Dermis blood vessel endothelial cell (primary cell): ENCODE data around the gene PPFIBP1. TPM values are rescaled to one million over a fixed set of nuclear protein-coding genes. Genes with fewer than 3 reads are reported as not detected.

Experiments
- DNase-seq: peaks from one replicate; pipeline ENCODE4 v3.0.0; 2010
- total RNA-seq: library from RNA; depleted of rRNA; stranded (reverse); fragments of >200 nt; gene quantifications from 2 replicates; pipeline ENCODE4 v1.2.3, GENCODE V29; 2014

Gene PPFIBP1
- 354 and 576 TPM in 2 replicates for total RNA-seq

DNA sequence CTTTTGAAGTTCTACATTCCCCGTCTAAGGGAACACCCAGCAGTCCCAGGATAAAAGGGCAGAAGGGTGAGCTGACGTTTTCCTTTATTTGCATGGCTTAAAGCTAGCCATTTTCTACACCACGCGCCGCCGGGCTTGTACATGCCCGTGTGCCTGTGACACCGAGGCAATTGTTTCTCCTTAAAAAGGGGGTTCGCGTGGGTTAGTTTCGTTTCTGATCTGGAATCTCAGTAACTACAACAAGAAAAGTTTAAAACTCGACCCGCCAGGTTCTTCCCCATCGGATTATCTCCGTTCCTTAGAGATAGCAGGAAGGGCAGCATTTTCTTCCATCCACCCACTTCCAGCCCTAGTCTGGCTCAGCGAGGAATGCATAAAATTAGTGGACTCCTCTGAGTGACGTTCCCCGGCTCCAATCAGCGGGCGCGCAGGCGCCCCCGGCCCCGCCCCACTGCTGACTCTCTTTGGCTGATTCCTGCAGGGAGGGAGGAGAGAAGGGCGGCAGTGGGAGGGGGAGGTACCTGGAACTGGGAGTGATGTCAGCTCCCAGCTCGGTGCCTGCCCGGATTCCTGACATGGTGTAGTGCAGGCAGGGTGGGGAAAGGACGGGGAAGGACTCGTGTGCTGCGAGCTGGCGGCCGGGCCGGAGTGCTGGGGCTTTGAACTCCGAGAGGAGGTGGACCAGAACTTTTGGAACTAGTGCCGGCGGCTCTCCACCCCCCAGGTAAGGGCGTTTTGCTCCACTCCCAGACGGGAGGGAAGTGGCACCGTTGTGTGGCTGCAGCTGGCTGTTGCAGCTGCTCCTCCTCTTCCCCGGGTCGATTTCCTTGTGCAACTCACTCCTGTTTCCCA, at the start of gene PPFIBP1:
Gene PPFIBP1, plus strand, starts transcription at position 565 of the 852 bp plus-strand sequence. CDS start 109,191 bp downstream, outside the sequence.
- DNase-seq, result peak; percentile 98

GRCh38 chr12:27474344-27474743, 49.7 kb upstream of the PPFIBP1 start:
- DNase-seq, result no peak

- no peak for DNase-seq
Observed at GRCh38 chr12:27477049-27477448, 47.0 kb upstream of the PPFIBP1 start.

DNA sequence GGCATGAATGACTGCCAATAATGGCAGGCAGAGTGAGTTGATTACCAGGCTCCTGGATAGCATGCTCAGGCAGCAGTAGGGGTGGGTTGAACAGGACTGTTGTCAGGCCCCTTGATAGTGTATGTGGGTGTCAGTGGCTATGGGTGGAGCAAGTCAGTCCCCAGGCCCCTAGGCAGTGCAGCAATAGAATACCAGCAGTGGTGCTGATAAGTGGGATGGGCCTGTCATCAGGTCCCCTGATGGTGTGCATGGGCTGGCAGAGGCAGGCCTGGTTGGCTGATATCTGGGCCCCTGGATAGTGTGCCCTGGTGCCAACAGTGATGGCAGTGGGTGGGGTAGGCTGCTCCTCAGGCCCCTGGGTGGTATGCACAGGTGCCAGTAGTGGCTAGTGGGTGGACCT, 45.1 kb upstream of the PPFIBP1 start:
- no peak for DNase-seq

DNA sequence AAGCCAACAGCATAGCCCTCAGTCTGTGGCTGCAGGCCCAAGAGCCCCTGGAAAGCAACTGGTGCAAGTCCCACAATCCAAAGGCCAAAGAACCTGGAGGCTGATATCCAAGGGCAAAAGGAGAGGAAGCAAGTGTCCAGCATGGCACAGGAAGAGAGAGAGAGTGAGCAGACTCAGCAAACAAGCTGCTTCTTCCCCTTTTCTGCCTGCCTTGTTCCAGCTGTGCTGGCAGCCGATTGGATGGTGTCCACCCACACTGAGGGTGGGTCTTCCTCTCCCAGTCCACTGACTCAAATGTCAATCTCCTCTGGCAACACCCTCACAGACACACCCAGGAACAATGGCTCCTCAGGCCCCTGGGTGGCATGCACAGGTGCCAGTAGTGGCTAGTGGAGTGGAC, 44.0 kb upstream of the PPFIBP1 start:
- no peak for DNase-seq

DNA sequence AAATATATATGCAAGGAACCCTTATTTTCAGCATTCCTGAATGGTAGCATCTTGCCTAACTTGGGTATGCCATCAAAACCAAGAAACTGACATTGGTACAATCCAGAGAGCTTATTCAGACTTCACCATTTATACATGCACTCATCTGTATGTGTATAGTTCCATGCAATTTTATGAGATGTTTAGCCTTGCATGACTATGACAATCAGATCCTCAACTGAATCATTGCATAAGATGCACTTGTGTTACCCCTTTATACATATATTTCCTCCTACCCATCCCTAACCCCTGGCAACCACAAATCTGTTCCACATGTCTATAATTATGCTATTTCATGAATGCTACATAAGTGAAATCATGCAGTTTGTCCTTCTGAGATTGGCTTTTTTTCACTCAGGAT, 37.0 kb upstream of the PPFIBP1 start:
- no peak for DNase-seq

DNA sequence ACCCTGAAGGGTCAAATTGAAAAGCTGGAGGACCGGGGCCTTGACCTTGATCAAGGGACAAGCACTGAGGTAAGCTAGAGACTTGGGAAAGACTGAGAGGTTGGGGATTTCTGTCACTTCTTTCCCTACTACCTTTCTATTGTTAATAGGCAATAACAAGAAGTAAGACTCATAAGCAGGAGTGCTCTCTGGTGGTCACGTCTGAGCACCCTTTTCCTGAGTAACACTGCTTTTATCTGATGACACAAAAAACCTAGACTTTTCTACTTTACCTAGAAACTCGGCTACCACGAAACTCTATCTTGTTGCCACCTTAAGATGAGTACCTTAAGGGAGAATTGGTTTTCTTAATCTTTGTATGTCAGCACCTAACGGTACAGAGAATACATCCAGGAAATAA, 35.5 kb upstream of the PPFIBP1 start:
- DNase-seq, result peak; percentile 17

DNA sequence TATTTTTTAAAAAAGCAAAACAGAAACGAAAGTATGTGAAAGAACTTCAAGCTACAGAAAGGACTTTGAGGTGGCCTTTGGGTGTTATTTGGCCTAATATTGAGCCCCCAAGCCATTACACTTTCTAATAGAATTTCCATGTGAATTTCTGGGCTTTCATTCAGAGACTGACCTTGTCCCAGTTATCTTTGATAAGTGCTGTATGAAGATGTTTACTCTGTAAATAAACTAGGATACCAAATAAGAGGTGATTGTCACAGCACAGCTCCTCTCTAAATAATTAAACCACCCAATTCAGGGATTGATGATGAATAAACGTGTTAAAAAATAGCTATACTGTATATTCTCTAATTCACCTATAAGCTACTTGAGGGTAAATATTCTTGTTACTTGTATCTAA, 32.8 kb upstream of the PPFIBP1 start:
- DNase-seq, result no peak

- DNase-seq, result no peak
Observed at GRCh38 chr12:27493260-27493940, 30.6 kb upstream of the PPFIBP1 start.

- DNase-seq, result no peak
Observed at GRCh38 chr12:27497446-27497845, 26.6 kb upstream of the PPFIBP1 start.

DNA sequence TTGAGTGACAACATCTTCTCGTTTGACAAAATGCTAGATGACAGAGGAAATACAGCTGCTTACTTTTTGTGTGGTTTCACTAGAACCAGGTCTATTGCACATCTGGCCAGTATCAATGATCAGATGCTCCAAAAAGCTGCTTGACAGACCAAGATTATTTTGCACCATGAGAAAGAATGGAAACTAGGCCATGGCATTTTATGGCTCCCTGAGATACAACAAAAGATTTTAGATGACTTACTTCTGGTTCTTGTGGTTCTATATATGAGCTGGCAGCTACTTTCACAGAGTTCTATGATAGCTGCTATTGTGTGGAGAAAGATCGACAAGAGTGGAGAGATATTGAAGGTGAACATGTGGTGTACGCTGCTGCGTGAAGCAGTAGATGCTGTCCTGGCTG, 25.9 kb upstream of the PPFIBP1 start:
- no peak for DNase-seq

- no peak for DNase-seq
Observed at GRCh38 chr12:27498761-27499160, 25.2 kb upstream of the PPFIBP1 start.

- no peak for DNase-seq
Observed at GRCh38 chr12:27499377-27499776, 24.6 kb upstream of the PPFIBP1 start.

DNA sequence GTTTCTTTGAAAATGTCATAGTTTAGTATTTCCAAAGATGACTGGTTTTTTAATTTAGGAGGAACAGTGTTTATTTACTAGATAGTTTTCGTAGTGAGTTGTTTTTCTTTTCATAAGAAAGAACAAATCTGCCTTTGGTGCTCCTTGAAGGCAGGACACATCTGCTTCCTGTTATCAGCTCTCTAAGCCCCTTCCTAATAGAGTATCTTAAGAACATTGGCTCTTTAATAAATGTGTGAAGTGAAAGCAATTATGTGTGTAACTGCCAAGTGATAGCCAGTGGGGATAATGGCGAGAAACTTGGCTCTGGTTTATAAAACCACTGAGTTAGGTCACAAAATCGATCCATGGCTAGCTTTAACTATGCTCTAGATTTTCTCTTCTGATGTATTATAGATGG, 23.5 kb upstream of the PPFIBP1 start:
- DNase-seq, result peak; percentile 66

DNA sequence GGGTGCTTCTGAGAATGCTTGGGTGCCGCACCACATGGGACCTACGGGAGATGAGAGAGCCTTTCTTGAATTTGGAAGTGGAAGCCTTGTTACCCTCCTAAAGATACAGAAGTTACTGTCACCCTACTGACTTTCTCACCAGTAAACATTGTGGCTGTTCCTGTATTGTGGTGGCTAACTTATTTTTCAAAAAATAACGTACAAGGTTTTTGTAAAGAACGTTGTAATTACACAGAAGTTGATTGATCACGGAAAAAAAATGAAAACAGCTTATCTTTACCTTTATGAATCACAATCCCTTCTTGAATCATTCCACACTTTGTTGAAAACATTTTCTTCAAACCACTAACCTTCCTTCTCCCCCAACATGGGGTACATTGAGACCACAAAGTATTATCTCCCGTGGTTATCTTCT, 22.0 kb upstream of the PPFIBP1 start:
- DNase-seq, result no peak

GRCh38 chr12:27504507-27504906, 19.5 kb upstream of the PPFIBP1 start:
- peak; percentile 30 for DNase-seq

DNA sequence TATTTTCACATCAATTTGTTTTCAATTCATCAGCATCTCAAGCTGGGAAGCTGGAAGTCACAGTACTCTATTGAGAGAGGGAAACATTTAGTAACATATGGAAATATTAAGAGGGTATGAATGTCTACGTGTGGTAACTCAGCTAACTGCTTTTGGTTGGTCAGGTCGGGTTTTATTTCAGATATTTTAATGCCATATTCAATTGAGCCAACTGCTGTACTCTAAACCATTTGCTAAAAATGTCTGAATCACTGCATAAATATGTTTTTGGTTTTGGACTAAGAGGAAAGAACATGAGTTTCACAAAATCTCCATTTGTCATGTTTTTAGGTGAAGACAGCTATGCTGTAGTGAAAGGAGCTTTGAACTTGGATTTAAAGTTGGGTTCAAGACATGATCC, 18.9 kb upstream of the PPFIBP1 start:
- DNase-seq, result no peak

GRCh38 chr12:27505761-27506160, 18.2 kb upstream of the PPFIBP1 start:
- no peak for DNase-seq

GRCh38 chr12:27506645-27507189, 17.3 kb upstream of the PPFIBP1 start:
- DNase-seq, result no peak

GRCh38 chr12:27508736-27509431, 15.1 kb upstream of the PPFIBP1 start:
- no peak for DNase-seq

- DNase-seq, result no peak
Observed at GRCh38 chr12:27511031-27511722, 12.8 kb upstream of the PPFIBP1 start.

GRCh38 chr12:27511723-27512045, 12.3 kb upstream of the PPFIBP1 start:
- DNase-seq, result no peak
